ENCODE results near the gene CFAP299.
"Not testable (repeated sequence)": the region's sequence is repeated elsewhere in the genome, so short reads cannot be mapped to it uniquely, and the experiment has no call there.

Gene CFAP299

GRCh38 chr4:80614319-80614718 lies 278.8 kb downstream of the CFAP299 start:
- DNase-seq: no peak

- DNase-seq: no peak
Observed at GRCh38 chr4:80615099-80615498, 279.6 kb downstream of the CFAP299 start.

GRCh38 chr4:80619070-80619674 lies 283.6 kb downstream of the CFAP299 start:
- no peak for DNase-seq

GRCh38 chr4:80631861-80632260 lies 296.3 kb downstream of the CFAP299 start:
- no peak for DNase-seq

GRCh38 chr4:80637190-80637589 lies 301.7 kb downstream of the CFAP299 start:
- DNase-seq: no peak

- no peak for DNase-seq
Observed at GRCh38 chr4:80646061-80646460, 310.5 kb downstream of the CFAP299 start.

- DNase-seq: no peak
Observed at GRCh38 chr4:80655662-80656061, 320.1 kb downstream of the CFAP299 start.

GRCh38 chr4:80670118-80670517 lies 334.6 kb downstream of the CFAP299 start:
- DNase-seq: not testable (repeated sequence)

- no peak for DNase-seq
Observed at GRCh38 chr4:80678413-80678812, 342.9 kb downstream of the CFAP299 start.

- DNase-seq: no peak
Observed at GRCh38 chr4:80680934-80681333, 345.4 kb downstream of the CFAP299 start.

GRCh38 chr4:80685214-80685613 lies 349.7 kb downstream of the CFAP299 start:
- no peak for DNase-seq

- not testable (repeated sequence) for DNase-seq
Observed at GRCh38 chr4:80687736-80688135, 352.2 kb downstream of the CFAP299 start.

GRCh38 chr4:80694171-80694570 lies 358.6 kb downstream of the CFAP299 start:
- no peak for DNase-seq

GRCh38 chr4:80705311-80705710 lies 369.8 kb downstream of the CFAP299 start:
- DNase-seq: no peak

- DNase-seq: no peak
Observed at GRCh38 chr4:80709082-80709869, 373.7 kb downstream of the CFAP299 start.

- no peak for DNase-seq
Observed at GRCh38 chr4:80710748-80711451, 375.4 kb downstream of the CFAP299 start.

GRCh38 chr4:80711956-80712355 lies 376.4 kb downstream of the CFAP299 start:
- DNase-seq: no peak

- no peak for DNase-seq
Observed at GRCh38 chr4:80713409-80713808, 377.9 kb downstream of the CFAP299 start.

- DNase-seq: no peak
Observed at GRCh38 chr4:80717204-80717603, 381.7 kb downstream of the CFAP299 start.

GRCh38 chr4:80726471-80726870 lies 390.9 kb downstream of the CFAP299 start:
- DNase-seq: no peak

GRCh38 chr4:80730158-80730557 lies 394.6 kb downstream of the CFAP299 start:
- DNase-seq: no peak

GRCh38 chr4:80731436-80731835 lies 395.9 kb downstream of the CFAP299 start:
- no peak for DNase-seq

- no peak for DNase-seq
Observed at GRCh38 chr4:80732010-80732409, 396.5 kb downstream of the CFAP299 start.

GRCh38 chr4:80740375-80740774 lies 404.8 kb downstream of the CFAP299 start:
- no peak for DNase-seq
